ENCODE measurements around the gene C1orf115. TPM values are rescaled to one million over a fixed set of nuclear protein-coding genes. Genes with fewer than 3 reads are reported as not detected.

The C1orf115 gene
- polyA plus RNA-seq, 1 of the 3 experiments (the other 2 are of a cell fraction): 4.2 TPM

DNA sequence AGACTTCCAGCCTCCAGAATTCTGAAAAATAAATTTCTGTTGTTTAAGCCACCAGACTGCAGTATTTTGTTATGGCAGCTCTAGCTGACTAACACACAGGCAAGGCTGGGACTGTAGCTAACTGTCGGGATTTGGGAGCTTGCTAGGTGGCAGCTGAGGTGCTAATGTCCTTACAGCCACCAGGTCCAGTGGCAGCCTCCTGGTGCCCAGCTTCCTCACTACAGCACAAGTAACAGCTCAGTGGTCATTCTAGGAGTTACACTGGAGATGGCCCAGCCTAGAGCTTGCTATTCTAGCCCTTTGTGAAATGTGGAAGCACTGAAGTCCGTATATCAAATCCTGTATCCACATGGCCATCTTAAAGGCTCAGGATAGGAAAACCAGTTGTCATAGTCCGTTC is 4.3 kb upstream of the C1orf115 start:
- CTCF ChIA-PET: interaction anchor here (2.9 to 3.2 kb wide), 2 partner anchors 47 to 90 kb away, joined by 7 to 22 read pairs; no protein-coding TSS in a partner anchor
- Histone ChIP-seq H3K9ac (no peak overlapping the region), H3K4me2 (no peak overlapping the region), H3K9me3 (no peaks in the 10 kb centered on the region), H3K27me3 (ENCODE audit: insufficient read depth) (no peaks in the 10 kb centered on the region), H3K4me1 (ENCODE audit: control insufficient read depth in 1 of 2, insufficient read depth in 2 of 2, low read depth in 1 of 2, low read length in 1 of 2) (peaks cover 0 to 8% of the 10 kb centered on the region in 2 experiments; a peak in 1 of 4 replicates), H2AFZ (ENCODE audit: low read depth) (no peak overlapping the region), H4K20me1 (ENCODE audit: insufficient read depth) (no peaks in the 10 kb centered on the region), H3K9me2 (no peaks in the 10 kb centered on the region), H3F3A (replicated peaks; ENCODE audit: insufficient read depth) (no peaks in the 10 kb centered on the region), H3K79me2 (ENCODE audit: insufficient read depth) (no peaks in the 10 kb centered on the region), H3K27ac (ENCODE audit: low read depth in 2 of 2, low read length in 1 of 2) (no peak overlapping the region), H3K36me3 (replicated peaks in 1 of 2; ENCODE audit: control insufficient read depth in 1 of 2, insufficient read depth in 2 of 2, low read length in 1 of 2) (no peaks in the 10 kb centered on the region), H3K4me3 (ENCODE audit: low read depth in 2 of 2, low read length in 1 of 2) (no peak overlapping the region)
- DNase-seq: no peak
- 75% methylated on average over 3 of the region's 3 CpGs for WGBS (ENCODE audit: low lambda C conversion rate)
- POLR2A ChIA-PET: no interaction called here
- TF ChIP-seq PBX3 (IDR thresholded peaks at IDR 0.05): no peak
- no peak for TF ChIP-seq FOSL2 (IDR thresholded peaks at IDR 0.05; ENCODE audit: borderline replicate concordance, low read depth)
- no peak for TF ChIP-seq RXRA (IDR thresholded peaks at IDR 0.05; ENCODE audit: borderline replicate concordance, low read depth)
- no peak for TF ChIP-seq RAD21 (IDR thresholded peaks at IDR 0.05; ENCODE audit: low read length)
- TF ChIP-seq, protein P1, sequence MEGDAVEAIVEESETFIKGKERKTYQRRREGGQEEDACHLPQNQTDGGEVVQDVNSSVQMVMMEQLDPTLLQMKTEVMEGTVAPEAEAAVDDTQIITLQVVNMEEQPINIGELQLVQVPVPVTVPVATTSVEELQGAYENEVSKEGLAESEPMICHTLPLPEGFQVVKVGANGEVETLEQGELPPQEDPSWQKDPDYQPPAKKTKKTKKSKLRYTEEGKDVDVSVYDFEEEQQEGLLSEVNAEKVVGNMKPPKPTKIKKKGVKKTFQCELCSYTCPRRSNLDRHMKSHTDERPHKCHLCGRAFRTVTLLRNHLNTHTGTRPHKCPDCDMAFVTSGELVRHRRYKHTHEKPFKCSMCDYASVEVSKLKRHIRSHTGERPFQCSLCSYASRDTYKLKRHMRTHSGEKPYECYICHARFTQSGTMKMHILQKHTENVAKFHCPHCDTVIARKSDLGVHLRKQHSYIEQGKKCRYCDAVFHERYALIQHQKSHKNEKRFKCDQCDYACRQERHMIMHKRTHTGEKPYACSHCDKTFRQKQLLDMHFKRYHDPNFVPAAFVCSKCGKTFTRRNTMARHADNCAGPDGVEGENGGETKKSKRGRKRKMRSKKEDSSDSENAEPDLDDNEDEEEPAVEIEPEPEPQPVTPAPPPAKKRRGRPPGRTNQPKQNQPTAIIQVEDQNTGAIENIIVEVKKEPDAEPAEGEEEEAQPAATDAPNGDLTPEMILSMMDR (IDR thresholded peaks at IDR 0.05): peak; percentile 7; the same call in 1 of the 2 replicates
- TF ChIP-seq NRF1 (IDR thresholded peaks at IDR 0.05; ENCODE audit: low read depth, low read length): no peak

DNA sequence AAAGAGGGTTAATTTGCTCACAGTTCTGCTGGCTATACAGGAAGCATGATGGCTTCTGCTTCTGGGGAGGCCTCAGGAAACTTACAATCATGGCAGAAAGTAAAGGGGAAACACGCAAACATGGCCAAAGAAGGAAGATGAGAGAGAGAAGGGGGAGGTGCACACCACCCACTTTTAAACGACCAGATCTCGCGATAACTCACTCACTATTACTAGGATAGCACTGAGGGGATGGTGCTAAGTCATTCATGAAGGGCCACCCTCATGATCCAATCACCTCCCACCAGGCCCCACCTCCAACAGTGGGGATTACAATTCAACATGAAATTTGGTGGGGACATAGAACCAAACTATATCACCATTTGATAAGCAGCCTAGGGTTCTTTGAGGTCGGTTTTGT is 2.4 kb upstream of the C1orf115 start:
- Histone ChIP-seq H3K4me2 (no peak overlapping the region), H3K36me3 (replicated peaks in 1 of 2; ENCODE audit: control insufficient read depth in 1 of 2, insufficient read depth in 2 of 2, low read length in 1 of 2) (no peaks in the 10 kb centered on the region), H3F3A (replicated peaks; ENCODE audit: insufficient read depth) (no peaks in the 10 kb centered on the region), H2AFZ (ENCODE audit: low read depth) (0 out of 2 replicates have a peak overlapping the region, but pooled peaks have one; percentile 1), H3K4me3 (ENCODE audit: low read depth in 2 of 2, low read length in 1 of 2) (no peak overlapping the region), H3K27ac (ENCODE audit: low read depth in 2 of 2, low read length in 1 of 2) (no peak overlapping the region), H3K79me2 (ENCODE audit: insufficient read depth) (no peaks in the 10 kb centered on the region), H4K20me1 (ENCODE audit: insufficient read depth) (no peaks in the 10 kb centered on the region), H3K4me1 (ENCODE audit: control insufficient read depth in 1 of 2, insufficient read depth in 2 of 2, low read depth in 1 of 2, low read length in 1 of 2) (peaks cover 0 to 8% of the 10 kb centered on the region in 2 experiments; a peak in 1 of 4 replicates), H3K9ac (no peak overlapping the region), H3K9me2 (no peaks in the 10 kb centered on the region), H3K27me3 (ENCODE audit: insufficient read depth) (no peaks in the 10 kb centered on the region), H3K9me3 (no peaks in the 10 kb centered on the region)
- CTCF ChIA-PET: interaction anchor here (3.2 kb wide), 1 partner anchor 88 kb away, joined by 22 read pairs; no protein-coding TSS in a partner anchor
- POLR2A ChIA-PET: no interaction called here
- no peak for DNase-seq
- WGBS (ENCODE audit: low lambda C conversion rate): 83% methylated on average over 5 of the region's 5 CpGs
- no peak for TF ChIP-seq CHD2 (IDR thresholded peaks at IDR 0.05; ENCODE audit: low read length, partially characterized antibody)
- TF ChIP-seq, protein P2, sequence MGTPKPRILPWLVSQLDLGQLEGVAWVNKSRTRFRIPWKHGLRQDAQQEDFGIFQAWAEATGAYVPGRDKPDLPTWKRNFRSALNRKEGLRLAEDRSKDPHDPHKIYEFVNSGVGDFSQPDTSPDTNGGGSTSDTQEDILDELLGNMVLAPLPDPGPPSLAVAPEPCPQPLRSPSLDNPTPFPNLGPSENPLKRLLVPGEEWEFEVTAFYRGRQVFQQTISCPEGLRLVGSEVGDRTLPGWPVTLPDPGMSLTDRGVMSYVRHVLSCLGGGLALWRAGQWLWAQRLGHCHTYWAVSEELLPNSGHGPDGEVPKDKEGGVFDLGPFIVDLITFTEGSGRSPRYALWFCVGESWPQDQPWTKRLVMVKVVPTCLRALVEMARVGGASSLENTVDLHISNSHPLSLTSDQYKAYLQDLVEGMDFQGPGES (IDR thresholded peaks at IDR 0.05; ENCODE audit: low read depth, low read length): no peak
- TF ChIP-seq, protein P3, sequence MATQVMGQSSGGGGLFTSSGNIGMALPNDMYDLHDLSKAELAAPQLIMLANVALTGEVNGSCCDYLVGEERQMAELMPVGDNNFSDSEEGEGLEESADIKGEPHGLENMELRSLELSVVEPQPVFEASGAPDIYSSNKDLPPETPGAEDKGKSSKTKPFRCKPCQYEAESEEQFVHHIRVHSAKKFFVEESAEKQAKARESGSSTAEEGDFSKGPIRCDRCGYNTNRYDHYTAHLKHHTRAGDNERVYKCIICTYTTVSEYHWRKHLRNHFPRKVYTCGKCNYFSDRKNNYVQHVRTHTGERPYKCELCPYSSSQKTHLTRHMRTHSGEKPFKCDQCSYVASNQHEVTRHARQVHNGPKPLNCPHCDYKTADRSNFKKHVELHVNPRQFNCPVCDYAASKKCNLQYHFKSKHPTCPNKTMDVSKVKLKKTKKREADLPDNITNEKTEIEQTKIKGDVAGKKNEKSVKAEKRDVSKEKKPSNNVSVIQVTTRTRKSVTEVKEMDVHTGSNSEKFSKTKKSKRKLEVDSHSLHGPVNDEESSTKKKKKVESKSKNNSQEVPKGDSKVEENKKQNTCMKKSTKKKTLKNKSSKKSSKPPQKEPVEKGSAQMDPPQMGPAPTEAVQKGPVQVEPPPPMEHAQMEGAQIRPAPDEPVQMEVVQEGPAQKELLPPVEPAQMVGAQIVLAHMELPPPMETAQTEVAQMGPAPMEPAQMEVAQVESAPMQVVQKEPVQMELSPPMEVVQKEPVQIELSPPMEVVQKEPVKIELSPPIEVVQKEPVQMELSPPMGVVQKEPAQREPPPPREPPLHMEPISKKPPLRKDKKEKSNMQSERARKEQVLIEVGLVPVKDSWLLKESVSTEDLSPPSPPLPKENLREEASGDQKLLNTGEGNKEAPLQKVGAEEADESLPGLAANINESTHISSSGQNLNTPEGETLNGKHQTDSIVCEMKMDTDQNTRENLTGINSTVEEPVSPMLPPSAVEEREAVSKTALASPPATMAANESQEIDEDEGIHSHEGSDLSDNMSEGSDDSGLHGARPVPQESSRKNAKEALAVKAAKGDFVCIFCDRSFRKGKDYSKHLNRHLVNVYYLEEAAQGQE (IDR thresholded peaks at IDR 0.05; ENCODE audit: low read depth, low read length): no peak
- no peak for TF ChIP-seq SIN3A (IDR thresholded peaks at IDR 0.05; ENCODE audit: borderline replicate concordance, low read depth, low read length)
- no peak for TF ChIP-seq EP300 (IDR thresholded peaks at IDR 0.05; ENCODE audit: borderline replicate concordance in 1 of 2, low read depth in 1 of 2, low read length in 1 of 2)
- TF ChIP-seq GABPA (IDR thresholded peaks at IDR 0.05; ENCODE audit: low read depth): no peak
- TF ChIP-seq TAF1 (IDR thresholded peaks at IDR 0.05; ENCODE audit: borderline replicate concordance, low read depth, low read length): no peak
- TF ChIP-seq MAX (IDR thresholded peaks at IDR 0.05; ENCODE audit: low read depth): no peak
- no peak for TF ChIP-seq GATA2 (CRISPR knock-in tag; IDR thresholded peaks at IDR 0.05)
- TF ChIP-seq RAD21 (IDR thresholded peaks at IDR 0.05; ENCODE audit: low read length): no peak
- TF ChIP-seq FOSL2 (IDR thresholded peaks at IDR 0.05; ENCODE audit: borderline replicate concordance, low read depth): no peak
- no peak for TF ChIP-seq MEF2A (IDR thresholded peaks at IDR 0.05; ENCODE audit: borderline replicate concordance, low read depth)
- TF ChIP-seq, protein P1 (IDR thresholded peaks at IDR 0.05): no peak
